Epithelial cell of proximal tubule (primary cell): ENCODE measurements around the gene PIK3R5. TPM values are rescaled to one million over a fixed set of nuclear protein-coding genes. Genes with fewer than 3 reads are reported as not detected.

Experiments used
- DNase-seq: peaks from one replicate; pipeline ENCODE4 v3.0.0-alpha.2; 2011; ENCODE audit warnings: low read depth
- H3K4me3 ChIP-seq: 2 replicates; pipeline ENCODE4 v1.5.1; 2011; ENCODE audit warnings: low read depth, mild to moderate bottlenecking, low read length
- CTCF ChIP-seq: conservative IDR thresholded peaks from 2 replicates; pipeline ENCODE4 v1.5.1; 2012; ENCODE audit warnings: low read depth, mild to moderate bottlenecking, low read length
- total RNA-seq: library from RNA; depleted of rRNA; stranded (reverse); fragments of >200 nt; gene quantifications from 2 replicates; pipeline ENCODE4 v1.2.3, GENCODE V29; 2015

Gene PIK3R5
- total RNA-seq = 0.12 TPM in 1 of 2 replicates, not detected in the other

- H3K4me3 ChIP-seq = no peak within 1 kb of the TSS
- TF ChIP-seq CTCF = no peak
- DNase-seq = no peak
Observed at GRCh38 chr17:8965394-8966168, at the start of gene PIK3R5. Gene PIK3R5, minus strand, starts transcription at chr17:8965707. Its CDS starts 54,213 bp downstream, at chr17:8911494.

GRCh38 chr17:9011001-9011400 lies 45.5 kb upstream of the PIK3R5 start:
- no peak for TF ChIP-seq CTCF
- no peak for DNase-seq
- H3K4me3 ChIP-seq = no peak overlapping the region

- no peak for TF ChIP-seq CTCF
- no peak for DNase-seq
- no peak overlapping the region for H3K4me3 ChIP-seq
Observed at GRCh38 chr17:9009737-9010136, 44.2 kb upstream of the PIK3R5 start.

GRCh38 chr17:9009096-9009495 lies 43.6 kb upstream of the PIK3R5 start:
- DNase-seq = no peak
- no peak for TF ChIP-seq CTCF
- no peak overlapping the region for H3K4me3 ChIP-seq

GRCh38 chr17:9007052-9007714 lies 41.7 kb upstream of the PIK3R5 start:
- no peak overlapping the region for H3K4me3 ChIP-seq
- no peak for DNase-seq
- no peak for TF ChIP-seq CTCF

- TF ChIP-seq CTCF = no peak
- DNase-seq = no peak
- H3K4me3 ChIP-seq = no peak overlapping the region
Observed at GRCh38 chr17:9006175-9006767, 40.8 kb upstream of the PIK3R5 start.

GRCh38 chr17:9004961-9005285 lies 39.4 kb upstream of the PIK3R5 start:
- TF ChIP-seq CTCF = no peak
- DNase-seq = no peak
- no peak overlapping the region for H3K4me3 ChIP-seq
